ENCODE measurements around the gene NOC2L.

The NOC2L gene

GRCh38 chr1:998995-999724 lies 40.1 kb upstream of the NOC2L start:
- H3K36me3 Mint-ChIP-seq (ENCODE audit: low read depth) = no peaks in the 10 kb centered on the region
- TF ChIP-seq CTCF (IDR thresholded peaks at IDR 0.05; ENCODE audit: unreplicated experiment in 3 of 3) = no peak
- no peak overlapping the region for H3K27ac Mint-ChIP-seq
- no peaks in the 10 kb centered on the region for H3K9me3 Mint-ChIP-seq
- peak overlapping the region; percentile 62 to 71 (median 69) for H3K4me3 Mint-ChIP-seq
- H3K4me1 Mint-ChIP-seq = peaks cover 4% of the 10 kb centered on the region
- peaks cover 20% of the 10 kb centered on the region for H3K27me3 Mint-ChIP-seq (ENCODE audit: low read depth)

- Mint-ChIP-seq H3K9me3 (no peaks in the 10 kb centered on the region), H3K27me3 (ENCODE audit: low read depth) (peaks cover 20% of the 10 kb centered on the region), H3K4me1 (peaks cover 4% of the 10 kb centered on the region), H3K4me3 (peak overlapping the region; percentile 77 to 81 (median 80)), H3K27ac (no peak overlapping the region), H3K36me3 (ENCODE audit: low read depth) (no peaks in the 10 kb centered on the region)
- TF ChIP-seq CTCF (IDR thresholded peaks at IDR 0.05; ENCODE audit: unreplicated experiment in 3 of 3) = no peak
Observed at GRCh38 chr1:998745-998994, 39.6 kb upstream of the NOC2L start.

- H3K9me3 Mint-ChIP-seq = peaks cover under 1% of the 10 kb centered on the region
- no peak overlapping the region for H3K27ac Mint-ChIP-seq
- H3K36me3 Mint-ChIP-seq (ENCODE audit: low read depth) = no peaks in the 10 kb centered on the region
- H3K4me3 Mint-ChIP-seq = peak overlapping the region; percentile 77 to 81 (median 80)
- no peak for TF ChIP-seq CTCF (IDR thresholded peaks at IDR 0.05; ENCODE audit: unreplicated experiment in 3 of 3)
- peaks cover 20% of the 10 kb centered on the region for H3K27me3 Mint-ChIP-seq (ENCODE audit: low read depth)
- peaks cover 4% of the 10 kb centered on the region for H3K4me1 Mint-ChIP-seq
Observed at GRCh38 chr1:997993-998744, 39.1 kb upstream of the NOC2L start.

GRCh38 chr1:997713-997992 lies 38.6 kb upstream of the NOC2L start:
- peaks cover 22% of the 10 kb centered on the region for H3K27me3 Mint-ChIP-seq (ENCODE audit: low read depth)
- TF ChIP-seq CTCF (IDR thresholded peaks at IDR 0.05; ENCODE audit: unreplicated experiment in 3 of 3) = no peak
- H3K9me3 Mint-ChIP-seq = peaks cover 6% of the 10 kb centered on the region
- H3K36me3 Mint-ChIP-seq (ENCODE audit: low read depth) = peaks cover 3% of the 10 kb centered on the region
- peak overlapping the region in 1 of 3 experiments; percentile 69 for H3K4me3 Mint-ChIP-seq
- no peak overlapping the region for H3K27ac Mint-ChIP-seq
- peaks cover 4% of the 10 kb centered on the region for H3K4me1 Mint-ChIP-seq

- TF ChIP-seq CTCF (IDR thresholded peaks at IDR 0.05; ENCODE audit: unreplicated experiment in 3 of 3) = no peak
- Mint-ChIP-seq H3K27me3 (ENCODE audit: low read depth) (peaks cover 24% of the 10 kb centered on the region), H3K4me1 (peaks cover 4% of the 10 kb centered on the region), H3K36me3 (ENCODE audit: low read depth) (peaks cover 6% of the 10 kb centered on the region), H3K4me3 (peak overlapping the region; percentile 69 to 77 (median 76)), H3K27ac (peak overlapping the region in 1 of 3 experiments; percentile 54), H3K9me3 (peaks cover 10% of the 10 kb centered on the region)
Observed at GRCh38 chr1:996851-997712, 38.0 kb upstream of the NOC2L start.

All from nephron (organoid).